ENCODE data around the gene ACOT11. TPM values are rescaled to one million over a fixed set of nuclear protein-coding genes. Genes with fewer than 3 reads are reported as not detected.

Gene ACOT11
- total and polyA plus RNA-seq, 4 donors: 2.8 to 13.5 (median 7.9) TPM

GRCh38 chr1:54559771-54560231 is 11.8 kb downstream of the ACOT11 start:
- Histone ChIP-seq H3K9me3 (ENCODE audit: control insufficient read depth in 4 of 4, insufficient read depth in 3 of 4, low read length in 3 of 4) (peaks cover 0 to 2% (median 0%) of the 10 kb centered on the region in 4 donors), H3K4me1 (ENCODE audit: control insufficient read depth in 5 of 5, insufficient read depth in 5 of 5, low read length in 5 of 5) (peaks cover 0 to 10% (median 0%) of the 10 kb centered on the region in 5 donors), H3K27me3 (ENCODE audit: control insufficient read depth in 3 of 3, insufficient read depth in 3 of 3, low read length in 2 of 3) (no peaks in the 10 kb centered on the region), H3K27ac (ENCODE audit: low read depth in 1 of 2, low read length in 1 of 2) (peak overlapping the region in 1 of 2 donors; percentile 76), H3K4me3 (no peak overlapping the region), H3K36me3 (ENCODE audit: control insufficient read depth in 4 of 4, insufficient read depth in 4 of 4, low read length in 4 of 4) (no peaks in the 10 kb centered on the region), H3K9ac (ENCODE audit: insufficient read depth in 1 of 2, low read length in 2 of 2) (no peak overlapping the region)
- WGBS, 2 donors: 85 to 93% methylated on average over 3 of the region's 3 CpGs
- TF ChIP-seq CTCF (IDR thresholded peaks at IDR 0.05; ENCODE audit: control extremely low read depth, extremely low read depth): no peak
- DNase-seq (no peak), ATAC-seq (ENCODE audit: insufficient read depth, low FRiP score) (no peak)

GRCh38 chr1:54564312-54565112 is 16.5 kb downstream of the ACOT11 start:
- no peak for TF ChIP-seq CTCF (IDR thresholded peaks at IDR 0.05; ENCODE audit: control extremely low read depth, extremely low read depth)
- Histone ChIP-seq H3K4me1 (ENCODE audit: control insufficient read depth in 5 of 5, insufficient read depth in 5 of 5, low read length in 5 of 5) (peaks cover 0 to 3% (median 0%) of the 10 kb centered on the region in 5 donors), H3K9me3 (ENCODE audit: control insufficient read depth in 4 of 4, insufficient read depth in 3 of 4, low read length in 3 of 4) (no peaks in the 10 kb centered on the region), H3K27ac (ENCODE audit: low read depth in 1 of 2, low read length in 1 of 2) (peak overlapping the region in 1 of 2 donors; percentile 56), H3K27me3 (ENCODE audit: control insufficient read depth in 3 of 3, insufficient read depth in 3 of 3, low read length in 2 of 3) (no peaks in the 10 kb centered on the region), H3K9ac (ENCODE audit: insufficient read depth in 1 of 2, low read length in 2 of 2) (no peak overlapping the region), H3K4me3 (no peak overlapping the region), H3K36me3 (ENCODE audit: control insufficient read depth in 4 of 4, insufficient read depth in 4 of 4, low read length in 4 of 4) (no peaks in the 10 kb centered on the region)
- peak; percentile 60 for ATAC-seq (ENCODE audit: insufficient read depth, low FRiP score)
- 51 to 60% methylated on average over 17 of the region's 17 CpGs for WGBS, 2 donors
- DNase-seq: peak in 2 of 3 donors; percentile 48 to 49

GRCh38 chr1:54565113-54565501 is 17.1 kb downstream of the ACOT11 start:
- Histone ChIP-seq H3K9ac (ENCODE audit: insufficient read depth in 1 of 2, low read length in 2 of 2) (no peak overlapping the region), H3K9me3 (ENCODE audit: control insufficient read depth in 4 of 4, insufficient read depth in 3 of 4, low read length in 3 of 4) (no peaks in the 10 kb centered on the region), H3K27ac (ENCODE audit: low read depth in 1 of 2, low read length in 1 of 2) (peak overlapping the region in 1 of 2 donors; percentile 56), H3K27me3 (ENCODE audit: control insufficient read depth in 3 of 3, insufficient read depth in 3 of 3, low read length in 2 of 3) (no peaks in the 10 kb centered on the region), H3K36me3 (ENCODE audit: control insufficient read depth in 4 of 4, insufficient read depth in 4 of 4, low read length in 4 of 4) (no peaks in the 10 kb centered on the region), H3K4me1 (ENCODE audit: control insufficient read depth in 5 of 5, insufficient read depth in 5 of 5, low read length in 5 of 5) (peaks cover 0 to 6% (median 0%) of the 10 kb centered on the region in 5 donors), H3K4me3 (no peak overlapping the region)
- TF ChIP-seq CTCF (IDR thresholded peaks at IDR 0.05; ENCODE audit: control extremely low read depth, extremely low read depth): no peak
- ATAC-seq (ENCODE audit: insufficient read depth, low FRiP score): no peak
- no peak for DNase-seq
- WGBS, 2 donors: 87 to 90% methylated on average over 4 of the region's 4 CpGs
